ENCODE data around the gene PLD6.
"Not testable (repeated sequence)": the region's sequence is repeated elsewhere in the genome, so short reads cannot be mapped to it uniquely, and the experiment has no call there.

The PLD6 gene

GRCh38 chr17:17201271-17201670 lies 4.9 kb downstream of the PLD6 start:
- DNase-seq (ENCODE audit: low read depth in 1 of 2, low spot score in 1 of 2) = no peak

GRCh38 chr17:17200831-17201230 lies 5.3 kb downstream of the PLD6 start:
- no peak for DNase-seq (ENCODE audit: low read depth in 1 of 2, low spot score in 1 of 2)

GRCh38 chr17:17200311-17200710 lies 5.8 kb downstream of the PLD6 start:
- no peak for DNase-seq (ENCODE audit: low read depth in 1 of 2, low spot score in 1 of 2)

- no peak for DNase-seq (ENCODE audit: low read depth in 1 of 2, low spot score in 1 of 2)
Measured at GRCh38 chr17:17198281-17198680, 7.9 kb downstream of the PLD6 start.

- no peak for DNase-seq (ENCODE audit: low read depth in 1 of 2, low spot score in 1 of 2)
Measured at GRCh38 chr17:17196776-17197175, 9.4 kb downstream of the PLD6 start.

GRCh38 chr17:17195466-17195865 lies 10.7 kb downstream of the PLD6 start:
- not testable (repeated sequence) for DNase-seq (ENCODE audit: low read depth in 1 of 2, low spot score in 1 of 2)

- DNase-seq (ENCODE audit: low read depth in 1 of 2, low spot score in 1 of 2) = no peak
Measured at GRCh38 chr17:17191961-17192381, 14.2 kb downstream of the PLD6 start.

- no peak for DNase-seq (ENCODE audit: low read depth in 1 of 2, low spot score in 1 of 2)
Measured at GRCh38 chr17:17191346-17191792, 14.8 kb downstream of the PLD6 start.

GRCh38 chr17:17190188-17190587 lies 15.9 kb downstream of the PLD6 start:
- no peak for DNase-seq (ENCODE audit: low read depth in 1 of 2, low spot score in 1 of 2)

- DNase-seq (ENCODE audit: low read depth in 1 of 2, low spot score in 1 of 2) = no peak
Measured at GRCh38 chr17:17189559-17189958, 16.6 kb downstream of the PLD6 start.

GRCh38 chr17:17188586-17188985 lies 17.5 kb downstream of the PLD6 start:
- no peak for DNase-seq (ENCODE audit: low read depth in 1 of 2, low spot score in 1 of 2)

GRCh38 chr17:17186551-17187505 lies 19.3 kb downstream of the PLD6 start:
- DNase-seq (ENCODE audit: low read depth in 1 of 2, low spot score in 1 of 2) = no peak

GRCh38 chr17:17186051-17186450 lies 20.1 kb downstream of the PLD6 start:
- peak in 1 of 2 donors; percentile 44 for DNase-seq (ENCODE audit: low read depth in 1 of 2, low spot score in 1 of 2)

GRCh38 chr17:17184985-17185757 lies 21.0 kb downstream of the PLD6 start:
- not testable (repeated sequence) for DNase-seq (ENCODE audit: low read depth in 1 of 2, low spot score in 1 of 2)

GRCh38 chr17:17183744-17184143 lies 22.4 kb downstream of the PLD6 start:
- DNase-seq (ENCODE audit: low read depth in 1 of 2, low spot score in 1 of 2) = no peak

GRCh38 chr17:17182598-17183136 lies 23.5 kb downstream of the PLD6 start:
- no peak for DNase-seq (ENCODE audit: low read depth in 1 of 2, low spot score in 1 of 2)

- DNase-seq (ENCODE audit: low read depth in 1 of 2, low spot score in 1 of 2) = no peak
Measured at GRCh38 chr17:17181666-17182597, 24.2 kb downstream of the PLD6 start.

GRCh38 chr17:17180741-17181525 lies 25.2 kb downstream of the PLD6 start:
- no peak for DNase-seq (ENCODE audit: low read depth in 1 of 2, low spot score in 1 of 2)

- DNase-seq (ENCODE audit: low read depth in 1 of 2, low spot score in 1 of 2) = no peak
Measured at GRCh38 chr17:17180141-17180603, 26.0 kb downstream of the PLD6 start.

GRCh38 chr17:17179371-17179827 lies 26.7 kb downstream of the PLD6 start:
- DNase-seq (ENCODE audit: low read depth in 1 of 2, low spot score in 1 of 2) = no peak
